IgD-negative memory B cell (primary cell): ENCODE data around the gene INPP4A. TPM values are rescaled to one million over a fixed set of nuclear protein-coding genes. Genes with fewer than 3 reads are reported as not detected.
A peak's percentile ranks its signal among the peaks of the same experiment; 100 is the strongest.

Experiments used
- H3K27ac Mint-ChIP-seq, 3 donors: one replicate each; pipeline ENCODE4 v1.8.0; 2020 to 2022; ENCODE audit warnings: mild to moderate bottlenecking in 3 of 3, mixed read lengths in 3 of 3, moderate library complexity in 1 of 3
- H3K27me3 Mint-ChIP-seq: one replicate; pipeline ENCODE4 v1.8.0; 2021; ENCODE audit warnings: mixed read lengths
- H3K36me3 Mint-ChIP-seq: one replicate; pipeline ENCODE4 v1.8.0; 2020; ENCODE audit warnings: mild to moderate bottlenecking, mixed read lengths
- H3K4me1 Mint-ChIP-seq, 3 donors: one replicate each; pipeline ENCODE4 v1.8.0; 2020 to 2022; ENCODE audit warnings: mixed read lengths in 3 of 3, mild to moderate bottlenecking in 1 of 3
- H3K4me3 Mint-ChIP-seq, 4 donors: one replicate each; pipeline ENCODE4 v1.8.0; 2020 to 2022; ENCODE audit warnings: mild to moderate bottlenecking in 4 of 4, mixed read lengths in 4 of 4, moderate library complexity in 3 of 4
- H3K9me3 Mint-ChIP-seq, 3 donors: one replicate each; pipeline ENCODE4 v1.8.0; 2020 to 2021; ENCODE audit warnings: mixed read lengths in 3 of 3, mild to moderate bottlenecking in 1 of 3
- polyA plus RNA-seq: library from polyadenylated mRNA; unstranded; fragments of 300-500 nt; fragmentation: Illumina TruSeq; gene quantifications from one replicate; pipeline ENCODE4 v1.2.3, GENCODE V29; 2021

Gene INPP4A
- polyA plus RNA-seq, 1 donor from 2014 or later, result 8.2 TPM

GRCh38 chr2:98623657-98624056, 179.0 kb downstream of the INPP4A start:
- Mint-ChIP-seq H3K4me1 (peaks cover 0 to 7% (median 1%) of the 10 kb centered on the region in 3 donors), H3K4me3 (no peak overlapping the region), H3K27ac (no peak overlapping the region), H3K9me3 (no peaks in the 10 kb centered on the region), H3K36me3 (peaks cover 3% of the 10 kb centered on the region), H3K27me3 (no peaks in the 10 kb centered on the region)

- peaks cover 14% of the 10 kb centered on the region for H3K36me3 Mint-ChIP-seq
- no peak overlapping the region for H3K4me3 Mint-ChIP-seq
- H3K27ac Mint-ChIP-seq, result no peak overlapping the region
- peaks cover 1 to 5% (median 3%) of the 10 kb centered on the region in 3 donors for H3K4me1 Mint-ChIP-seq
- no peaks in the 10 kb centered on the region for H3K9me3 Mint-ChIP-seq
- no peaks in the 10 kb centered on the region for H3K27me3 Mint-ChIP-seq
Measured at GRCh38 chr2:98632351-98632750, 187.7 kb downstream of the INPP4A start.

- no peaks in the 10 kb centered on the region for H3K9me3 Mint-ChIP-seq
- no peaks in the 10 kb centered on the region for H3K27me3 Mint-ChIP-seq
- peak overlapping the region in 1 of 3 donors; percentile 24 for H3K27ac Mint-ChIP-seq
- H3K4me1 Mint-ChIP-seq, result peaks cover 10 to 13% (median 11%) of the 10 kb centered on the region in 3 donors
- H3K4me3 Mint-ChIP-seq, result no peak overlapping the region
- peaks cover 12% of the 10 kb centered on the region for H3K36me3 Mint-ChIP-seq
Measured at GRCh38 chr2:98634406-98635092, 189.9 kb downstream of the INPP4A start.

DNA sequence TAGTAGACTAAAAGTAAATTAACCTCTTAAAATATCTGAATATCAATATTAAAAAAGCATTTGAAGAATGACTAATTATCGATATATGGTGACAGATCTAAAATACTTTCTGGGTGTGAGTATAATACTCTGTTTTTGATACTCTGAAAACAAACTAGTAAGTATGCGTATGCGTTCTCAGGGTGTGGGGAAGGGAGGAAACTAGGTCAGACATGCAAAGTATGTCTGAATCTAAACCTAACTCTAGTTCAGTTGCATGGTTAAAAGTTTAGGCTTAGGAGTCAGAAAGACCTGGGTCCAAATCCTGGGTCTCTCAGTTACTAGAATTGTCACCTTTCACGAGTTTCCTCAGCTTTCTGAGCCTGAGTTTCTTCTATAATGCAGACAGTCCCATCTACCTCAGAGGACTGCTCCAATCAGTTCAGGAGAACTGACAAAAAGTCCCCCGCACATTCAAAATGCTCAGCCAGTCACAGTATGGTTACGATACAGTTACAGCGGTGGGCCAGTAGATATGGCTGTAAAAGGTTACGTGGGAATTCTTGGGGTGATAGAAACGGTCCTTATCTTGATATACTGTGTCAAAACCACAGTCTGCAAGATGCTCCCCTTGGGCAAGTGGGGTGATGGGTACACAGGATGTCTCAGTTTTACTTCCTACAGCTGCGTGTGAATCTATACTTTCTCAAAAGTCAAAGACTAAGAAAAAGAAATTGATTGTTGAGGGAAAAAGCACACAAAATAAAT, 192.9 kb downstream of the INPP4A start:
- peaks cover 10 to 13% (median 11%) of the 10 kb centered on the region in 3 donors for H3K4me1 Mint-ChIP-seq
- peak overlapping the region; percentile 59 to 95 (median 67) for H3K27ac Mint-ChIP-seq
- peaks cover 5% of the 10 kb centered on the region for H3K36me3 Mint-ChIP-seq
- H3K27me3 Mint-ChIP-seq, result no peaks in the 10 kb centered on the region
- no peaks in the 10 kb centered on the region for H3K9me3 Mint-ChIP-seq
- peak overlapping the region; percentile 19 to 72 (median 41) for H3K4me3 Mint-ChIP-seq

- no peak overlapping the region for H3K4me3 Mint-ChIP-seq
- H3K4me1 Mint-ChIP-seq, result peaks cover 8 to 11% (median 9%) of the 10 kb centered on the region in 3 donors
- no peaks in the 10 kb centered on the region for H3K9me3 Mint-ChIP-seq
- H3K27ac Mint-ChIP-seq, result no peak overlapping the region
- peaks cover 2% of the 10 kb centered on the region for H3K36me3 Mint-ChIP-seq
- no peaks in the 10 kb centered on the region for H3K27me3 Mint-ChIP-seq
Measured at GRCh38 chr2:98643496-98644100, 198.9 kb downstream of the INPP4A start.

Other genes with a start within 250 kb of the INPP4A start
- not detected for gene CNGA3, start 98.4 kb upstream of the INPP4A start, polyA plus RNA-seq
- 34.0 TPM for gene COA5, start 163.7 kb downstream of the INPP4A start, polyA plus RNA-seq
- 33.0 TPM for gene UNC50, start 163.7 kb downstream of the INPP4A start, polyA plus RNA-seq